Parathyroid adenoma (tissue), 2 donors: ENCODE results near the gene TNRC6C.

Source experiments
- H2AFZ ChIP-seq: fragments of 300-600 bp; sonication (generic); one replicate; pipeline ENCODE4 v1.7.0; 2017; ENCODE audit warnings: antibody characterized with exemption, mild to moderate bottlenecking
- H3K27ac ChIP-seq: fragments of 300-600 bp; sonication (generic); one replicate; pipeline ENCODE4 v1.7.0; 2017
- H3K27me3 ChIP-seq: fragments of 300-600 bp; sonication (generic); one replicate; pipeline ENCODE4 v1.7.0; 2017; ENCODE audit warnings: low read length; ENCODE audit not compliant: control insufficient read depth, insufficient read depth
- H3K36me3 ChIP-seq: fragments of 300-600 bp; sonication (generic); one replicate; pipeline ENCODE4 v1.7.0; 2017; ENCODE audit warnings: low read length; ENCODE audit not compliant: control insufficient read depth, insufficient read depth
- H3K4me1 ChIP-seq: fragments of 300-600 bp; sonication (generic); one replicate; pipeline ENCODE4 v1.7.0; 2017; ENCODE audit warnings: control low read depth
- H3K4me2 ChIP-seq: fragments of 300-600 bp; sonication (generic); one replicate; pipeline ENCODE4 v1.7.0; 2017; ENCODE audit warnings: low read length
- H3K4me3 ChIP-seq: fragments of 300-600 bp; sonication (generic); one replicate; pipeline ENCODE4 v1.7.0; 2017; ENCODE audit warnings: low read depth, low read length
- H3K79me2 ChIP-seq: fragments of 300-600 bp; sonication (generic); one replicate; pipeline ENCODE4 v1.7.0; 2017; ENCODE audit warnings: control low read depth
- H3K9ac ChIP-seq: fragments of 300-600 bp; sonication (generic); one replicate; pipeline ENCODE4 v1.7.0; 2017; ENCODE audit warnings: mild to moderate bottlenecking
- H3K9me3 ChIP-seq: fragments of 300-600 bp; sonication (generic); one replicate; pipeline ENCODE4 v1.7.0; 2017; ENCODE audit warnings: low read length; ENCODE audit not compliant: control insufficient read depth
- CTCF ChIP-seq: fragments of 300-600 bp; sonication (generic); IDR thresholded peaks from one replicate; pipeline ENCODE4 v1.7.0; 2017; ENCODE audit warnings: antibody characterized with exemption, mild to moderate bottlenecking
- donor health status: primary hyperparathyroidism.

Gene TNRC6C

GRCh38 chr17:78096093-78096492 is 137.6 kb downstream of the TNRC6C start:
- Histone ChIP-seq H3K27ac (no peak overlapping the region), H3K4me1 (no peaks in the 10 kb centered on the region), H3K9me3 (no peaks in the 10 kb centered on the region), H3K4me3 (no peak overlapping the region), H3K9ac (no peak overlapping the region), H3K27me3 (no peaks in the 10 kb centered on the region), H3K36me3 (no peaks in the 10 kb centered on the region), H3K79me2 (no peaks in the 10 kb centered on the region), H3K4me2 (no peak overlapping the region), H2AFZ (no peak overlapping the region)
- no peak for TF ChIP-seq CTCF

GRCh38 chr17:78101112-78101511 is 142.6 kb downstream of the TNRC6C start:
- H3K4me1 ChIP-seq: no peaks in the 10 kb centered on the region
- no peaks in the 10 kb centered on the region for H3K27me3 ChIP-seq
- H3K4me3 ChIP-seq: no peak overlapping the region
- H3K27ac ChIP-seq: no peak overlapping the region
- no peak overlapping the region for H3K4me2 ChIP-seq
- H3K36me3 ChIP-seq: no peaks in the 10 kb centered on the region
- H3K9ac ChIP-seq: no peak overlapping the region
- no peaks in the 10 kb centered on the region for H3K9me3 ChIP-seq
- no peak for TF ChIP-seq CTCF
- no peaks in the 10 kb centered on the region for H3K79me2 ChIP-seq
- no peak overlapping the region for H2AFZ ChIP-seq

GRCh38 chr17:78101542-78101941 is 143.0 kb downstream of the TNRC6C start:
- Histone ChIP-seq H3K4me1 (no peaks in the 10 kb centered on the region), H2AFZ (no peak overlapping the region), H3K36me3 (no peaks in the 10 kb centered on the region), H3K4me3 (no peak overlapping the region), H3K79me2 (no peaks in the 10 kb centered on the region), H3K27ac (no peak overlapping the region), H3K9me3 (no peaks in the 10 kb centered on the region), H3K9ac (no peak overlapping the region), H3K27me3 (no peaks in the 10 kb centered on the region), H3K4me2 (no peak overlapping the region)
- no peak for TF ChIP-seq CTCF

GRCh38 chr17:78103311-78103710 is 144.8 kb downstream of the TNRC6C start:
- H3K4me3 ChIP-seq: no peak overlapping the region
- no peak overlapping the region for H2AFZ ChIP-seq
- no peak overlapping the region for H3K27ac ChIP-seq
- no peaks in the 10 kb centered on the region for H3K9me3 ChIP-seq
- no peaks in the 10 kb centered on the region for H3K4me1 ChIP-seq
- H3K36me3 ChIP-seq: no peaks in the 10 kb centered on the region
- no peaks in the 10 kb centered on the region for H3K27me3 ChIP-seq
- TF ChIP-seq CTCF: no peak
- H3K9ac ChIP-seq: no peak overlapping the region
- H3K4me2 ChIP-seq: no peak overlapping the region
- H3K79me2 ChIP-seq: no peaks in the 10 kb centered on the region

- no peak overlapping the region for H3K27ac ChIP-seq
- no peaks in the 10 kb centered on the region for H3K9me3 ChIP-seq
- H3K4me3 ChIP-seq: no peak overlapping the region
- H3K36me3 ChIP-seq: no peaks in the 10 kb centered on the region
- no peak overlapping the region for H2AFZ ChIP-seq
- H3K27me3 ChIP-seq: no peaks in the 10 kb centered on the region
- H3K9ac ChIP-seq: no peak overlapping the region
- H3K79me2 ChIP-seq: no peaks in the 10 kb centered on the region
- H3K4me2 ChIP-seq: no peak overlapping the region
- TF ChIP-seq CTCF: no peak
- no peaks in the 10 kb centered on the region for H3K4me1 ChIP-seq
Measured at GRCh38 chr17:78104540-78104941, 146.0 kb downstream of the TNRC6C start.
